Stomach smooth muscle (tissue), 2 donors: ENCODE data around the gene FPR3.

Experiments
- H3K27ac ChIP-seq: one replicate; pipeline ENCODE4 v1.7.0; 2013; ENCODE audit warnings: mild to moderate bottlenecking, low read length, inconsistent platforms
- H3K27me3 ChIP-seq, 2 donors: one replicate each; pipeline ENCODE4 v1.7.0; 2013; ENCODE audit warnings: low read length in 2 of 2; ENCODE audit not compliant: insufficient read depth in 2 of 2, control insufficient read depth in 1 of 2
- H3K36me3 ChIP-seq, 2 donors: one replicate each; pipeline ENCODE4 v1.7.0; 2013; ENCODE audit warnings: low read length in 2 of 2; ENCODE audit not compliant: control insufficient read depth in 2 of 2, insufficient read depth in 2 of 2
- H3K4me1 ChIP-seq: one replicate; pipeline ENCODE4 v1.7.0; 2013; ENCODE audit warnings: low read length; ENCODE audit not compliant: control insufficient read depth, insufficient read depth
- H3K4me3 ChIP-seq, 2 donors: one replicate each; pipeline ENCODE4 v1.7.0; 2013; ENCODE audit warnings: low read length in 2 of 2
- H3K9ac ChIP-seq, 2 donors: one replicate each; pipeline ENCODE4 v1.7.0; 2013; ENCODE audit warnings: low read length in 2 of 2, mild to moderate bottlenecking in 1 of 2
- H3K9me3 ChIP-seq, 2 donors: one replicate each; pipeline ENCODE4 v1.7.0; 2013; ENCODE audit warnings: low read length in 2 of 2; ENCODE audit not compliant: control insufficient read depth in 2 of 2
- donor health status: healthy.
- donor health status: Pancreatic carcinoma.

FPR3 gene

GRCh38 chr19:51784109-51784785, 10.7 kb upstream of the FPR3 start:
- H3K9me3 ChIP-seq: peaks cover 0 to 3% of the 10 kb centered on the region in 2 donors
- no peak overlapping the region for H3K27ac ChIP-seq
- no peak overlapping the region for H3K4me3 ChIP-seq
- no peaks in the 10 kb centered on the region for H3K36me3 ChIP-seq
- H3K9ac ChIP-seq: no peak overlapping the region
- no peaks in the 10 kb centered on the region for H3K4me1 ChIP-seq
- H3K27me3 ChIP-seq: peaks cover 0 to 8% of the 10 kb centered on the region in 2 donors

GRCh38 chr19:51784922-51785690, 9.9 kb upstream of the FPR3 start:
- H3K9ac ChIP-seq: no peak overlapping the region
- H3K4me3 ChIP-seq: no peak overlapping the region
- peaks cover 0 to 3% of the 10 kb centered on the region in 2 donors for H3K9me3 ChIP-seq
- no peak overlapping the region for H3K27ac ChIP-seq
- H3K4me1 ChIP-seq: no peaks in the 10 kb centered on the region
- H3K27me3 ChIP-seq: peaks cover 0 to 8% of the 10 kb centered on the region in 2 donors
- H3K36me3 ChIP-seq: no peaks in the 10 kb centered on the region

GRCh38 chr19:51786646-51787494, 8.1 kb upstream of the FPR3 start:
- Histone ChIP-seq H3K27me3 (peaks cover 0 to 7% of the 10 kb centered on the region in 2 donors), H3K27ac (no peak overlapping the region), H3K4me1 (no peaks in the 10 kb centered on the region), H3K36me3 (no peaks in the 10 kb centered on the region), H3K9ac (no peak overlapping the region), H3K9me3 (peaks cover 0 to 3% of the 10 kb centered on the region in 2 donors), H3K4me3 (no peak overlapping the region)

GRCh38 chr19:51788029-51788428, 6.9 kb upstream of the FPR3 start:
- Histone ChIP-seq H3K27ac (no peak overlapping the region), H3K4me3 (no peak overlapping the region), H3K36me3 (no peaks in the 10 kb centered on the region), H3K9ac (no peak overlapping the region), H3K4me1 (no peaks in the 10 kb centered on the region), H3K9me3 (peaks cover 0 to 3% of the 10 kb centered on the region in 2 donors), H3K27me3 (peaks cover 0 to 4% of the 10 kb centered on the region in 2 donors)

GRCh38 chr19:51789061-51789795, 5.7 kb upstream of the FPR3 start:
- Histone ChIP-seq H3K27me3 (no peaks in the 10 kb centered on the region), H3K4me1 (no peaks in the 10 kb centered on the region), H3K4me3 (no peak overlapping the region), H3K9ac (no peak overlapping the region), H3K27ac (no peak overlapping the region), H3K9me3 (peaks cover 0 to 3% of the 10 kb centered on the region in 2 donors), H3K36me3 (no peaks in the 10 kb centered on the region)

GRCh38 chr19:51792932-51793331, 2.0 kb upstream of the FPR3 start:
- no peak overlapping the region for H3K4me3 ChIP-seq
- peaks cover 0 to 3% of the 10 kb centered on the region in 2 donors for H3K9me3 ChIP-seq
- no peaks in the 10 kb centered on the region for H3K36me3 ChIP-seq
- peaks cover 0 to 2% of the 10 kb centered on the region in 2 donors for H3K27me3 ChIP-seq
- no peak overlapping the region for H3K27ac ChIP-seq
- no peak overlapping the region for H3K9ac ChIP-seq
- no peaks in the 10 kb centered on the region for H3K4me1 ChIP-seq

- H3K9me3 ChIP-seq: no peaks in the 10 kb centered on the region
- H3K27me3 ChIP-seq: peaks cover 0 to 2% of the 10 kb centered on the region in 2 donors
- H3K27ac ChIP-seq: no peak overlapping the region
- peaks cover under 1% of the 10 kb centered on the region for H3K4me1 ChIP-seq
- no peak overlapping the region for H3K9ac ChIP-seq
- H3K36me3 ChIP-seq: no peaks in the 10 kb centered on the region
- no peak overlapping the region for H3K4me3 ChIP-seq
These were observed 963 bp upstream of the FPR3 start for GRCh38 chr19:51793994-51794393.

GRCh38 chr19:51796195-51796679, 1.3 kb downstream of the FPR3 start:
- H3K9ac ChIP-seq: no peak overlapping the region
- no peaks in the 10 kb centered on the region for H3K36me3 ChIP-seq
- peaks cover 0 to 2% of the 10 kb centered on the region in 2 donors for H3K27me3 ChIP-seq
- H3K27ac ChIP-seq: no peak overlapping the region
- peaks cover 12% of the 10 kb centered on the region for H3K4me1 ChIP-seq
- H3K4me3 ChIP-seq: no peak overlapping the region
- no peaks in the 10 kb centered on the region for H3K9me3 ChIP-seq

- Histone ChIP-seq H3K9ac (no peak overlapping the region), H3K27ac (no peak overlapping the region), H3K27me3 (peaks cover 0 to 2% of the 10 kb centered on the region in 2 donors), H3K9me3 (no peaks in the 10 kb centered on the region), H3K36me3 (no peaks in the 10 kb centered on the region), H3K4me3 (no peak overlapping the region), H3K4me1 (peaks cover 12% of the 10 kb centered on the region)
These were observed 2.5 kb downstream of the FPR3 start for GRCh38 chr19:51797480-51797879.

- peaks cover 0 to 2% of the 10 kb centered on the region in 2 donors for H3K27me3 ChIP-seq
- H3K4me3 ChIP-seq: no peak overlapping the region
- no peak overlapping the region for H3K27ac ChIP-seq
- no peaks in the 10 kb centered on the region for H3K9me3 ChIP-seq
- H3K9ac ChIP-seq: no peak overlapping the region
- H3K4me1 ChIP-seq: peaks cover 12% of the 10 kb centered on the region
- H3K36me3 ChIP-seq: no peaks in the 10 kb centered on the region
These were observed 3.1 kb downstream of the FPR3 start for GRCh38 chr19:51798062-51798461.
